Fibroblast of peridontal ligament (primary cell): ENCODE results near the gene HNRNPM.
"Not testable (repeated sequence)": the region's sequence is repeated elsewhere in the genome, so short reads cannot be mapped to it uniquely, and the experiment has no call there.

Experiments used
- DNase-seq: peaks from one replicate; pipeline ENCODE4 v3.0.0-alpha.2; 2010; ENCODE audit errors: extremely low read depth

Gene HNRNPM

DNA sequence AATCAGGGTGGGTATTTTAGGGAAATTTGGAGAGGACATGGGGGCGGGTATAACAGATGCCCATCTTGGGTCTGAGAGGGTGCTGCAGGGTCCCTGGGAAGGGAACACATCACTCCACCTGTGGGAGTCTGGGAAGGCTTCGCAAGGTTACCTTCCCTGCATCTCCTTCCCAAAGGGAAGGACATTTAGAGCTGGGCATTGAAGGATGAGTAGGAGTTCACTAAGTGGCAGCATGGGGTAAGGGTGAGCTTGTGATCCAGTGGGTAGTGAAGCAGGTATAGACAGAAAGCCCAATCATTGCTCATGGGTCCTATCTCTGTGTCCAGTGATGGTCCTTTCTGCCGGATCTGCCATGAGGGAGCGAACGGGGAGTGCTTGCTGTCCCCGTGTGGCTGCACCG is 18.5 kb upstream of the HNRNPM start:
- DNase-seq, result no peak

DNA sequence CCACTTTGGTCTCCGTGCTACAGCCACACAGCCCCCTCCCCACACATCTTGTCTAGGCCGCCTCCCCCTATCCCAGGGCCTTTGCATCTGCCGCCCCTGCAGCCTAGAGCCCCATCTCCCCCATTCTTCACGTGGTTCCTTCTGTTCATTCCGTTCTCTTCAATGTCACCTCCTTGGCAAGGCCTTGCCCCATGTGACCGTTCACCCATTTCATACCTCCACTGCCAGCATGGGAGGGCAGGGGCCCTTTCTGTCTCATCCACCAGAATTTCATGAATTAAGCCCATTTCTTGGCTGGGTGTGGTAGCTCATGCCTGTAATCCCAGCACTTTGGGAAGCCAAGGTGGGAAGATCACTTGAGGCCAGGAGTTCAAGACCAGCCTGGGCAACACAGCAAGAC is 15.7 kb upstream of the HNRNPM start:
- DNase-seq, result no peak

DNA sequence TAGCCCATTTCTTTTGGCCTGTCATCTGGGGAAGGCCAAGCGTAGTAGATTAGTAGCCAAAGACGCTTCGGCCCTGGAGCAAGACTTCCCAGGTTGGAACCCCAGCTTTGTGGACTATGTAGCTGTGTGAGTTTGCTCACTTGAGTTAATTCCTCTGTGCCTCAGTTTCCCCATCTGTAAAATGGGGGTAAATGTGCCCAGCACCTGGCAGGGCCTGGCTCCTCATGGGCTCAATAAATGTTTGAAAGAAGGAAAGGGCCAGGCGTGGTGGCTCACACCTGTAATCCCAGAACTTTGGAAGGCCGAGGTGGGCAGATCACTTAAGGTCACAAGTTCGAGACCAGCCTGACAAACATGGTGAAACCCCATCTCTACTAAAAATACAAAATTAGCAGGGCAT is 14.9 kb upstream of the HNRNPM start:
- DNase-seq, result no peak

DNA sequence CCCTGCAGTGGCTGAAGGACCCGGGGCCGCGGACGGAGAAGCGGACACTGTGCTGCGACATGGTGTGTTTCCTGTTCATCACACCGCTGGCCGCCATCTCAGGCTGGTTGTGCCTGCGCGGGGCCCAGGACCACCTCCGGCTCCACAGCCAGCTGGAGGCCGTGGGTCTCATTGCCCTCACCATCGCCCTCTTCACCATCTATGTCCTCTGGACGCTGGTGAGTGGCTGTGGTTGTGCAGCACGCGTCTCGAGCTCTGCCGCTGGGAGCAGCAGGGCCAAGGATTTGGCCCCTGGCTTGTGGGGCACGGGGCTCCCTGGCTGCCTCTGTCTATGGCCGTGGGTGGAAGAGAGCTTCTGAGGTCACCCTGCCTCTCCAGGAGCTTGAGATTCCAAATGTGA is 14.1 kb upstream of the HNRNPM start:
- DNase-seq, result no peak

DNA sequence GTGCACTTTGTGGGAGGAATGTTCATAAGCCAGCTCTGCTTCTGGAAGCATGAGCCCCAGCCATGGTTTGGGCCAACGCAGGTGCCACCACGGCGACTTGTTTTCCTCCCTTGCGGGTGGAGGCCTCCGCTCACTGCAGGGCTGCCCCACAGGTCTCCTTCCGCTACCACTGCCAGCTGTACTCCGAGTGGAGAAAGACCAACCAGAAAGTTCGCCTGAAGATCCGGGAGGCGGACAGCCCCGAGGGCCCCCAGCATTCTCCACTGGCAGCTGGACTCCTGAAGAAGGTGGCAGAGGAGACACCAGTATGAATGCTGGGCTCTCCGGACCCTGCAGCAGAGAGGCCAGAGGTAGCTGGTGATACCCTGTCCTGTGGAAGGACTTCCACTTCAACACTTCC is 6.5 kb upstream of the HNRNPM start:
- no peak for DNase-seq

DNA sequence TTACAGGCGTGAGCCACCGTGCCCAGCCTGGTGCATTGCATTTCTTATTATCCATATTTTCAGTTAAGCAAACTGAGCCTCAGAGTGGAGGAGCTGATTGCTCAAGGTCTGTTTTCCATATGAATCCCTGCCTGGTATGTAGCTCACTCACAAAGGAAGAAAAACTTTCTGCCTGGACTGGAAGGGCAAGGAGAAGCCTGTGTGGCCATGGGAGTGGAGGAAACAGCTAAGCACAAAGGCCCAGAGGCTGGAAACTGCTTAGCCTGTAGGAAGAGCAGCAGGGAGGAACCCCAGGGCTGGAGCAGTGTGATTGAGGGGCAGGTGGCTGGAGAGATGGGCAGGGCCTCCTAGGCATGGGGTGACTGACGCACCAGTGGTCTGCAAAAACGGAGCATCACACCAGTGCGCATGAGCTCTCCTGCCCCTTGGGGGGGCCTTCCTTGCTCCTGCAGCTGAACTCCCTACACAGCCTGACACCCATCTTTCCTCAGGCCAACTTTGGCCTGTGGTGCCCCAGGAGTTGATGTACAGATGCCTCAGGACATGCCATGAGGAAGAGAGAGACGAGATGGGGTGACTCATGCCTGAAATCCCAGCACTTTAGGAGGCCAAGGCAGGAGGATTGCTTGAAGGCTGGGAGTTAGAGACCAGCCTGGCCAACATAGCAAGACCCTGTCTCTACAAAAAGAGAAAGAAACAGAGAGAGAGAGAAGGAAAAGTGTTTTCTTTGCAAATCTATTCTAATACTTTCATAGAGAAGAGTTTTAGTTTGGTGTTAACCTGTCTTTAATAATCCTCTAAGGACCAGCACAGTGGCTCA is 2.8 kb upstream of the HNRNPM start:
- DNase-seq, result no peak

DNA sequence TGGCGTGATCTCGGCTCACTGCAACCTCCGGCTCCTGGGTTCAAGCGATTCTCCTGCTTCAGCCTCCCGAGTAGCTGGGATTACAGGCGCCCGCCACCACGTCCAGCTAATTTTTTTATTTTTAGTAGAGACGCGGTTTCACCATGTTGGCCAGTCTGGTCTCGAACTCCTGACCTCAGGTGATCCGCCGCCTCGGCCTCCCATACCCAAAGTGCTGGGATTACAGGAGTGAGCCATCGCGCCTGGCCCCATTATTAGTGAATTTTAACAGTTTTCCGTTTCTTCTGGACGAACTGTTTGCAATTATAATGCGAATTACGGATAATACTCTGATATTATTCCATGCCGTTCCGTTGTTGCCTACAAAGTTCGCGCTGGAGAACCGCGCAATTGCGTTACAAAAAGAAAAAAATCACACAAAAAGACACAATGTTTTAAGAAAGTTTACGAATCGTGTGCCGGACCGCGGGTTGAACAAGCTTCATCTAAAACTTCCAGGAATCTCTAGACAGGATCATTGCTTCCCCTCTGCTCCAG is 567 bp upstream of the HNRNPM start:
- DNase-seq, result not testable (repeated sequence)

DNA sequence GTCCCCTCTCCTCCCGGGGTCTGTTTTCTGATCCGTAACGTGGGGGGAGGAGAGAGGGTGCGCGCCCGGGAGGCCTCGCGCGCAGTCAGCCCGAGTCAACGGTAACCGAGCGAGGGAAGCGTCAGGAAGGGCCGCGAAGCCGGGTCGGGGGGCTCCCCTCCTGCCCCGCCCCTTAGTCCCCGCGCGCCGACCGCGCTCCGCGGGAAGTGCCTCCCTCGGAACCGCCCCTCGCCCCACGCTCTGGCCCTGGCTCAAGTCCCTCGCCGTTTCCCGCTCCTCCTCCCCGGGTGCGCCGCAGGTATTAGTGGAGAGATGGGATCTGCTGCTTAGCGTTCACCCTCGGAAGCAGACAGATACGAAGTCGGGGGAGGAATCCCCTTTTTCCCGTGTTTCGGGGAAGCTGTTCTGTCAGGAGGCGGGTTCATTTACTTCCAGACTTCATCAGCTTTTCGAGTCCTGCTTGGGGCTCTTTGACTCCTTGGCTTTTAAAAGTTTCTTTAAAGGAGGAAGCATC is 770 bp downstream of the HNRNPM start:
- DNase-seq, result no peak

DNA sequence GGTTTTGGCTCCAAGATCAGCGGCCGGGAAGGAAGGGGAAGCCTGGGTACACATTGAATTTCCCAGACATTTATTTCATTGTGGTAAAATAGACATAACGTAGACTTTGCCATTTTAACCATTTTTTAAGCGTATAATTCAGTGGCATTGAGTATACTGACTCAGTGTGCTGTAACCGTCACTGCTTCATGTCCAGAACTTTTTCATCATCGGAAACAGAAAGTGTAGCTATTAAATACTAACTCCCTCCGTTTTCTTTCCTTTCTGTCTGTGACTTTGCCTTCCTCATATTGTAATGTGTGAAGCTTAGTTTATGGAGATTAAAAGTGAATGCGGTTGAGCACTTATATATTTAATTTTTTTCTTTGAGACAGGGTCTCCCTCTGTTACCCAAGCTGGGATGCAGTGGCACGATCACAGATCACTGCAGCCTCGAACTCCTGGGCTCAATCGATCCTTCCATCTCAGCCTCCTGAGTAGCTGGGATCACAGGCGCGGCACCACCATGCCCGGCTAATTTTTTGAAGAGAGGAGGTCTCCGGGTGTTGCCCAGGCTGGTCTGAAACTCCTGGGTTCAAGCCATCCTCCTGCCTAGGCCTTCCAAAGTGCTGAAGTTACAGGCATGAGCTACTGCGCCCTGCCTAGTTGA is 1.4 kb downstream of the HNRNPM start:
- no peak for DNase-seq

DNA sequence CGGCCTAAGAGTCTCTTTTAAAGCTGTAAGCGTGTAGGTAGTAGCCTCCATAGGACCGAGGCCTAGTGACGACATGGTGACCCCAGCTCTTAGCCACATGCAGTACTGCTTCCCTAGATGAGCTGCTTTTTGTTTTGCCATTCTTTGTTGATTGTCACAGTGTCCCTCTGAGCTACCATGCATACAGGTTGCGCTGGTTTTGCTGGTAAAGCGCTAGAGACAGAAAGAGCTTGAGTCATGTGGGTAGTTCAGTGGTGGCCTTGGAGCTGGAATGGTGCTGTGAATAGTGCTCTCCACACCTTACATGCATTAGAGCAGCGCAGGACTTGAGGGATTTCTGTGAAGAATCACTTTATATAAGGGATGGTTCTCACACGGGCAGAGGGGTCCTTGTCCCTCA is 5.1 kb downstream of the HNRNPM start:
- no peak for DNase-seq

DNA sequence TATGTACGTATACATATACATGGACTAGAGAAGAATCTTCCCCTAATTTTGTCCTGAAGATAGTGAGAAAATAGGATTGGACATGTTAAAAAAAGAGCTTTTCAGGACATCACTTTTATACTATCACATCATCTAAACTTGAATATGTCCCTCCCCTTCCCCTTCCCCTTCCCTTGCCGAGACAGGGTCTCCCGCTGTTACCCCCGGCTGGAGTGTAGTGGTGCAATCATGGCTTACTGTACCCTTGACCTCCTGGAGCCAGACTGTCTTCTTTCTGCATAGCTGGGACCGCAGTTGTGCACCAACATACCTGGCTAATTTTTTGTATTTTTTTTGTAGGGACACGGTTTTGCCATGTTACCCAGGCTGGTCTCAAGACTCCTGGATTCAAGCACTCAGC is 6.6 kb downstream of the HNRNPM start:
- no peak for DNase-seq

DNA sequence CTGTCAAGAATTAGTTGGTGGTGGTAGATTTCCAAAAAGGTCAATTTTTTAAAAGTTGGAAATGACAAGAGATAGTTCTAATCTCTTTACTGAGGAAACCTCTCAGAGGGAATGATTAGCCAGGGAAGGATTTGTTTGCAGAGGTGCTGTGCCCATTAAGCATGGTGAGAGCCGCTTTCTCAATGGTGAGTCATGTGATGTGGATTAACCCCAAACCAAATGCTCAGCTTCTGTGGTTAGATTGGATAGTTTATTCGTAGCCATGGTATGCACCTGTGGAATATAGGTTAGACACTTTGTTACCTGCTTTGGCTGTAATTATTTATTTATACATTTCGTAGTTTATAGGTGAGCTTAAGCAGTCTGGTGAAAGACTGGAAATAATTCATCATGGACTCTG is 7.1 kb downstream of the HNRNPM start:
- peak; percentile 42 for DNase-seq

DNA sequence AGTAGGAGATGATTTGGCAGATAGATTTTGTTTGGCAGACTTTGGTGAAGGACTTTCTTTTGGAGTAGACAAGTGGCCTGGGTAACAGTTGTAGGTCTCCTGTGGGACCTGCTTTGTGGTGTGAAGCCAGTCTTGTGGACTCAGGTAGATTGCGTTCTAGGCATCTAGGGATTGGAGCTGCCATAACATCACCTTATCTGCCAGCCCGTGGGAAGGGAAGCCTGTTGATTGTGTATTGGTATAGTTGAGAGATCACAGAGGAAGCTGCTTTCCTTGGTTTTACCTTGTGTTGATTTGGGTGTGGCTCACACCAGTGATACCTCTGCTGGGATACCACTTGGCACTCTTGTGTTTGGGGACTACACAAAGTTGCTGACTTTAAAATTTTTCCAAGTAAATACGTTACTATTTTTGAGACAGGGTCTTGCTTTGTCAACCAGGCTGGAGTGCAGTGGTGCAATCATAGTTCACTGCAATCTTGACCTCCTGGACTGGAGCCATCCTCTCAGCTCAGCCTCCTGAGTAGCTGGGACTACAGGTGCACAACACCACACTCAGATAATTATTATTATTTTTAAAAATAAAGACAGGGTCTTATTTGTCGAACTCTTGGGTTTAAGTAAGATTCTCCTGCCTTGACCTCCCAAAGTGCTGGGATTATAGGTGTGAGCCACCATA is 7.8 kb downstream of the HNRNPM start:
- no peak for DNase-seq

DNA sequence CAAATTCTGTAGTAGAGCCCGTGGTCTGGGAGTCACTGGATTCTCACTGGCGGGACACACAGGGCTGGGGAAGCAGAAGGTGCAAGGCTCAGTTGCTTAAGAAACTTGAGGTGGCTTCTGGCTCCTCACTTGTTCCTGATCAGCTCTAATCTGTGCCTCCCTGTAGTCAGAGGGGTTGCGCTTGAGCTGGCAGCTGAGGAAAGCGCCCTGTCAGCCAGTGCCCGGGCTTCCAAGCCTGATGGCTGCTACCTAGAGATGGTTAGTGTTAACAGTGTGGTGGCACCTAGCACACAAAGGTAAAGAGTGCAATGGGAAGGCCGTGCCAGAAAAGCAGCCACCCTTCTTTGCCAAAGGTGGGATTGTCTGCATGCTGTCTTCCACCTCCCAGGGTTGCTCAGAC is 8.8 kb downstream of the HNRNPM start:
- no peak for DNase-seq

DNA sequence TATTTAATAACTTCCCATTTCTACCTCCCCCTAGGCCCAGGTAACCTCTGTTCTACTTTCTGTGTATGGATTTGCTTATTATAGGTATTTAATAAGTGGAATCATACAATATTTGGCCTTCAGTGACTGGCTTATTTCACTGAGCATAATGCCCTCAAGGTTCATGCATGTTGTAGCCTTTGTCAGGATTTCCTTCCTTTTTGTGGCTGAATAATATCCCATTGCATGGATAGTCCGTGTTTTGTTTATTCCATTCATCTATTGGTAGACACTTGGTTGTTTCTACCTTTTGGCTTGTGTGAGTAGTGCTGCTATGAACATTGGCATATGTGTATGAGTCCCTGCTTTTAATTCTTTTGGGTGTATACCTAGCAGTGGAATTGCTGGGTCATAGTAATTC is 9.4 kb downstream of the HNRNPM start:
- DNase-seq, result no peak

DNA sequence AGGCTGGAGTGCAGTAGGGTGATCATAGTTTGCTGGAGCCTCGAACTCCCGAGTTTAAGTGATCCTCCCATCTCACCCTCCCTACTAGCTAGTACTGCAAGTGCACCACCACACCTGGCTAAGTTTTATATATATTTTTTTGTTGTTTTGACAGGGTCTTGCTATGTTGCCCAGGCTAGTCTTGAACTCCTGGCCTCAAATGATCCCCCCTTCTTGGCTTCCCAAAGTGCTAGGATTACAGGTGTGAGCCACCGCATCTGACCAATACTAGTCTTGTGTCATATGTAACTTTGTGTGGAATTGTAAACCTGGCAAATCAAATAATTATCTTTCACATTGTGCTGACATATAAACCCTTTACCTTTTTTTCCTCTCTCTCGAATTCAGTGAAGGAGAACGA is 10.2 kb downstream of the HNRNPM start:
- no peak for DNase-seq

DNA sequence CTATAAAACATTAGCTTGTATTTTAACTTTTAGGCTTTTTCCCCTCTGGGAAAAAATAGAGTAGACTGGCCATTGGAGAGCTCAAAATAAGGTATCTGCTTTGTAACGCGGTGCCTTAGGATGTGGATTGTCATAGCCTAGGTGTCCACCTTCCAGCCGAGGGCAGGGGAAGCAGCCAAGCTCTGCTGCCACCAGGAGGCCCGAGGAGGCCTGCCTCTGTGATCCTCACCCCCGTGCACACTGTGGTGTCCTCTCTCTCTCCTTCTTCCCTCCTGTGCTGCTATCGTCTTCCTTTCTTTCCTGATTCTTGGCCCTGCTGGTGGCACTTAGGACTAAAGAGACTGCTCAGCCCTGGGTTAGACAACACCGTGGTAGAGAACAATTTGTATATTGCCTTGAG is 11.3 kb downstream of the HNRNPM start:
- no peak for DNase-seq

DNA sequence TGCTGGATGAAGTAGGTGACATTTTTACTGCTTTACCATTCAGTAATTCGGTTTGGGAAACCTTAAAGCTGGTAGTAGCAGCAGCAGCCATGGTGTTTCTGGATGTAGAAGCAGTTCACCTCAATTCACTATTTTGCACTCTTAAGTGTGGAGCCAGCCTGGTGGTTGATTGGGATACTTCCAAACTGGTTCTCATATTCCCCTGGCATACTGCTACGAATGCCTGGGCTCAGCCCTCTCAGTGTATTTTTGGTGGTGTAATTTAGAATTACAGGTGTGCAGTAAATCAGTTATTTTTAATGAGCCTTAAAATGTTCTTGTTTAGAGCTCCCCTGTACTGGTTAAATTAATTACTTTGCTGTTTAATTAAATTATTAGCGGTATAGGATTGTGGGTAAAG is 12.4 kb downstream of the HNRNPM start:
- DNase-seq, result no peak

DNA sequence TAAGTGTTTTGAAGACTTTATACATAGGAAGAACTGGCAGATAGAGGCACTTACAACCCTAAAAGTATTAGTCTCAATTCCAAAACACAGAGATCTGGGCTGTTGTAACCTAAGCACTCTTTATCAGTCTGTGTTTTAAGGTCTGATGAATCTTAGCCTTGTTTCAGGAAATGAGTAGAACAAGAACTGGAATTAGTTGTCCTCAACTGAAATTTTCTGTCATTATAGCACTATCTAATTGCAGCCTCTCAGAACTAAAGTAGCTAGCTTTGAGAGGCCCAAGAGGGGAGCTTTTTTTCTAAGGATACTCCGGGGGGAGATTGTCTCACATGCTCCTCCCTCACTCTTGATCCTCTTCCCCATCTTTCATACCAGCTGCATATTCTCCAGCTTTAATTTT is 13.1 kb downstream of the HNRNPM start:
- DNase-seq, result no peak

DNA sequence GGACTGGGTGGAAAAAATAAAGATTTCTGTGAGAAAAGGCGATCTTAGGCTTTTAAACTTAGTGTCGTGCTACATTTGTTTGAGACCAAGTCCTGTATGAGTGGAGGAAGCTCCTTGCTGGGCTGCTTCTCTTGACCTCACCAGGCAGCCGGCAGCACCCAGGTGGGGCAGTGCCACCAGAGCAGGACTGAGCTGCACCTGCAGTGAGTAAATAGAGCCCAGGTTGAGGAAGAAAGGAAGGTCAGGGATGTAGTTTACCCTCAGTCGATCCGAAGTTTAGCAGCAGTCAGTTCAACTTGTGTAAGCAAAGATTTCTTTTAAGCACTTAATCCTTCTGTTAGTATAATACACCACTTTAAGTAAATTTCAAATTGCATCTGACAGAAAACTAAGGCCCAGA is 13.6 kb downstream of the HNRNPM start:
- no peak for DNase-seq

DNA sequence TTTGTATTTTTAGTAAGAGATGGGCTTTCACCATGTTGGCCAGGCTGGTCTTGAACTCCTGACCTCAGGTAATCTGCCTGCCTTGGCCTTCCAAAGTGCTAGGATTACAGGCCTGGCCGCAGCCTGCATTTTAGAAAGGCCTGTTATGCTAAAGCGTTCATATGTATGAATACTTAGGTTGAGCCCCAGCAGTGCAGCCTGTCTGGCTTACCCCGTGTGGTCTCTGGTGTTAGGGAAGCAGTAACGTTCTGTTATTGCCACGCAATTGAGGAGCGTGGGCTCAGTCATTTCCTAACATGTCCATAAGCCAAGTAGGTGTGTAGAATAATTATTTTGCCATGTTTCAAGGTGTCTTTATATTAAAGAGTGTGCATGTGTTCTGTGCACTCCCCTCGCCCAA is 14.3 kb downstream of the HNRNPM start:
- no peak for DNase-seq

DNA sequence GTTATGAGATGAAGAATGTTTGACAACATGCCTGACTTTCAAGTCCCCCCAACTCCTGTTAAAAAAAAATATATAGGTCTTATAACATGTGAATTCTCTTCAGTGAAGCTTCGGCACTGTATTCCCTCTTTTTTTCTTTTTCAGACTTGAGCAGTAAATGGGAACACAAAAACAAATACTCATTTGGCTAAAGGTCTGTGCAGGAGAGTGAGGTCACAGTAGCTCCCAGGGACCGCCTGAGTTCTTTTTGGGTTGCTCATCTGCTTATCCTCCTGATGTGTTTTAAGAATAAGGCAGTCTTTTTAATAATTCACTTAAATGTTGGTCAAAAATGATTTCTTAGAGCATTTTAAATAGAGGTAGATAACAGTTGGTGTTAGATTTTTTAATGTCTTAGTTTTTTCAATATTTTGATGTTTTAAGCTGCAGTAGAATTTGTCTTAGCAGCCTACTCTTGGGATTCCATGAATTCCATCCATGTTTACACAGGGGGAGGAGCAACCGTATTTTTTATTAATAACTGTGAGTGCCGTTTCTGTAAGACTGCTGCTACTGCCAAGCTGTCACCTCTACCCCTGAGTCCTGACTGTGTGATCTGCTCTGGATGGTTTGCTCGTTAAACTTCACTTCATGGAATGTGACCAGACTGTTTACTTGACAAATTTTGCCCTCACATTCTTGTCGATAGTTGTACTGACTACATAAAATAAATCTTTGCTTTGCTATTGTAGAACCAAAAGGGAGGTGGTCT is 14.9 kb downstream of the HNRNPM start:
- DNase-seq, result peak; percentile 68
